Ishikawa (cell line): ENCODE data around the gene LHCGR.

Source experiments
- CEBPB ChIP-seq: IDR thresholded peaks from 2 replicates; pipeline ENCODE4 v1.6.1; 2012
- EP300 ChIP-seq: IDR thresholded peaks from 2 replicates; pipeline ENCODE4 v1.6.1; 2012; ENCODE audit warnings: borderline replicate concordance
- FOXM1 ChIP-seq: IDR thresholded peaks from 2 replicates; pipeline ENCODE4 v1.6.1; 2012; ENCODE audit warnings: low read depth, borderline replicate concordance
- NFIC ChIP-seq: IDR thresholded peaks from 2 replicates; pipeline ENCODE4 v1.6.1; 2012
- YY1 ChIP-seq: IDR thresholded peaks from 2 replicates; pipeline ENCODE4 v1.6.1; 2012; ENCODE audit warnings: low read depth
- ZBTB7A ChIP-seq: IDR thresholded peaks from 2 replicates; pipeline ENCODE4 v1.6.1; 2012; ENCODE audit warnings: low read depth
- TF ChIP-seq, protein P1 (sequence below): IDR thresholded peaks from 2 replicates; pipeline ENCODE4 v1.6.1; 2012
- TF ChIP-seq, protein P2 (sequence below): IDR thresholded peaks from 2 replicates; pipeline ENCODE4 v1.6.1; 2012; ENCODE audit warnings: low read depth, mild to moderate bottlenecking

DNA sequence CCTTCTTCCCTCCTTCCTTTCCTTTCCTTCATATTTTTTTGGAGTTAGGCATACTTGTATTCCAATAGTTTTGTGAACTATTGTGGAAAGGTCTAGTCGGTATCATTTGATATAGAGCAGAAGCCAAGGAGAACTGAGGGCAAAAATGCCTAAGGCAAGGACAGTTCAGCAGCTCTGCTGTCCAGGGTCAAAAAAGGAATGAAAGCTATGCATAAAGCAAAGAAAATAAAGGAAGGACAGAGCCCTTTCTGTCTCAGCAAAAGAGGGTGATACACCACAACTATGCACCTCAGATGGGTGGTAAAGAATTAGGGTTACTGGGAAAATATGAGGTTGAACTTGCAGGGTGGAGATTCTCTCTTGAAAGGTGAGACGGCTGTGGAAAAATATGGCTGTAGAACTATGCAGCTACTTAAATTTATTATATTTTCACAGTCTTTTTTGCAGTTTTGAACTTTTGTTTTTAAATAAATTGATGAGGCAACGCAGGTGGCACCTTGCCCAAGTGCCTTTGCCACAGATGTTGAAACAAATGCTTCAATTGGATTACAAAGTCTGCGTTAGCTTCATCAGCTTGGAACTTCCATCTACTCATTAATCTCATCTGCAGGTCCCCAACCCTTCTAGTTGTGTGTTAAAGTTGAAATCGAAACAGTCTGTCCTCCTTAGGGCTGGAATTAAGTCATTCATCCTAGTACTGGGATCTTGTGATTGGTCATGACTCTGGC is 20.8 kb downstream of the LHCGR start:
- no peak for TF ChIP-seq ZBTB7A
- TF ChIP-seq FOXM1, result no peak
- TF ChIP-seq NFIC, result no peak
- no peak for TF ChIP-seq YY1
- no peak for TF ChIP-seq EP300
- no peak for TF ChIP-seq CEBPB
- TF ChIP-seq, protein P1, sequence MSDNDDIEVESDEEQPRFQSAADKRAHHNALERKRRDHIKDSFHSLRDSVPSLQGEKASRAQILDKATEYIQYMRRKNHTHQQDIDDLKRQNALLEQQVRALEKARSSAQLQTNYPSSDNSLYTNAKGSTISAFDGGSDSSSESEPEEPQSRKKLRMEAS, result no peak
- TF ChIP-seq, protein P2, sequence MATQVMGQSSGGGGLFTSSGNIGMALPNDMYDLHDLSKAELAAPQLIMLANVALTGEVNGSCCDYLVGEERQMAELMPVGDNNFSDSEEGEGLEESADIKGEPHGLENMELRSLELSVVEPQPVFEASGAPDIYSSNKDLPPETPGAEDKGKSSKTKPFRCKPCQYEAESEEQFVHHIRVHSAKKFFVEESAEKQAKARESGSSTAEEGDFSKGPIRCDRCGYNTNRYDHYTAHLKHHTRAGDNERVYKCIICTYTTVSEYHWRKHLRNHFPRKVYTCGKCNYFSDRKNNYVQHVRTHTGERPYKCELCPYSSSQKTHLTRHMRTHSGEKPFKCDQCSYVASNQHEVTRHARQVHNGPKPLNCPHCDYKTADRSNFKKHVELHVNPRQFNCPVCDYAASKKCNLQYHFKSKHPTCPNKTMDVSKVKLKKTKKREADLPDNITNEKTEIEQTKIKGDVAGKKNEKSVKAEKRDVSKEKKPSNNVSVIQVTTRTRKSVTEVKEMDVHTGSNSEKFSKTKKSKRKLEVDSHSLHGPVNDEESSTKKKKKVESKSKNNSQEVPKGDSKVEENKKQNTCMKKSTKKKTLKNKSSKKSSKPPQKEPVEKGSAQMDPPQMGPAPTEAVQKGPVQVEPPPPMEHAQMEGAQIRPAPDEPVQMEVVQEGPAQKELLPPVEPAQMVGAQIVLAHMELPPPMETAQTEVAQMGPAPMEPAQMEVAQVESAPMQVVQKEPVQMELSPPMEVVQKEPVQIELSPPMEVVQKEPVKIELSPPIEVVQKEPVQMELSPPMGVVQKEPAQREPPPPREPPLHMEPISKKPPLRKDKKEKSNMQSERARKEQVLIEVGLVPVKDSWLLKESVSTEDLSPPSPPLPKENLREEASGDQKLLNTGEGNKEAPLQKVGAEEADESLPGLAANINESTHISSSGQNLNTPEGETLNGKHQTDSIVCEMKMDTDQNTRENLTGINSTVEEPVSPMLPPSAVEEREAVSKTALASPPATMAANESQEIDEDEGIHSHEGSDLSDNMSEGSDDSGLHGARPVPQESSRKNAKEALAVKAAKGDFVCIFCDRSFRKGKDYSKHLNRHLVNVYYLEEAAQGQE, result no peak
